SK-N-MC (cell line): ENCODE results near the gene SLC39A11.

Experiments
- EZH2 ChIP-seq: fragments of 200-600 bp; sonication (generic); IDR thresholded peaks from one replicate; pipeline ENCODE4 v1.6.1; 2017; ENCODE audit warnings: antibody characterized with exemption
- FOXP2 ChIP-seq: optimal IDR thresholded peaks from 2 replicates; pipeline ENCODE3; 2011; ENCODE audit warnings: mild to moderate bottlenecking, moderate library complexity; ENCODE audit not compliant: insufficient read depth; ENCODE audit errors: extremely low read length, control extremely low read depth
- POLR2AphosphoS5 ChIP-seq: IDR thresholded peaks from 2 replicates; pipeline ENCODE4 v1.6.1; 2012; ENCODE audit warnings: mild to moderate bottlenecking, low read depth, low read length, borderline replicate concordance

- TF ChIP-seq EZH2 = no peak
- no peak for TF ChIP-seq POLR2AphosphoS5
- no peak for TF ChIP-seq FOXP2
These were observed 252.5 kb downstream of the SLC39A11 start for GRCh38 chr17:72840019-72840418.
